K562 (cell line): ENCODE data around the gene SYNGR1. TPM values are rescaled to one million over a fixed set of nuclear protein-coding genes. Genes with fewer than 3 reads are reported as not detected.
A peak's percentile ranks its signal among the peaks of the same experiment; 100 is the strongest.

Experiments
- ATAC-seq: fragments of 200-7000 bp; cut with Tn5 transposase; 3 replicates; pipeline ENCODE4 v1.9.1; 2020; ENCODE audit warnings: moderate library complexity
- BruUV-seq: library from RNA; stranded (reverse); fragments of 400-500 nt; replicated peaks from 2 replicates; lab custom pipeline; 2021; lab: Mats Ljungman, UMichigan
- CTCF ChIA-PET: fragments of 300-600 bp; formaldehyde crosslinking; extraction: SDS; loops from one replicate; lab custom pipeline; 2021; ENCODE audit warnings: low intra/inter-chr PET ratio; lab: Yijun Ruan, JAX
- POLR2A ChIA-PET: fragments of 300-600, 350-650 bp; sonication (Branson Sonifier 250); formaldehyde crosslinking; extraction: SDS; loops from one replicate; lab custom pipeline; 2021; ENCODE audit warnings: antibody characterized with exemption, inconsistent platforms; lab: Yijun Ruan, JAX
- DNase-seq, 4 experiments: peaks; one replicate each; pipeline versions ENCODE4 v3.0.0 to v3.0.0-alpha.2; 2011 to 2018; ENCODE audit warnings: low spot score in 3 of 4, mixed read lengths in 3 of 4; ENCODE audit errors: extremely low read depth in 1 of 4
- FAIRE-seq: peaks from 2 replicates; lab custom pipeline; 2011; peaks lifted over from hg19 to GRCh38; lab: Jason Lieb, UNC
- H2AFZ ChIP-seq: 2 replicates; pipeline ENCODE4 v1.6.0; 2011; ENCODE audit warnings: low read depth, low read length, control low read depth, inconsistent platforms
- H3K27ac ChIP-seq: fragments of 200-600 bp; 3 replicates; pipeline ENCODE4 v1.8.0; 2011; ENCODE audit warnings: low read depth, mild to moderate bottlenecking, control low read depth, inconsistent platforms, low read length, moderate library complexity, mixed read lengths; ENCODE audit errors: extremely low read depth
- H3K27me3 ChIP-seq, 2 experiments: fragments of 300-600 bp in 1 of 2; 2 replicates in 1 of 2; 3 replicates in 1 of 2; pipeline versions ENCODE4 v1.6.0 to v1.8.0; 2011; ENCODE audit warnings: inconsistent platforms in 2 of 2, low read length in 2 of 2, mild to moderate bottlenecking in 1 of 2, mixed read lengths in 1 of 2, moderate library complexity in 1 of 2; ENCODE audit not compliant: control insufficient read depth in 2 of 2, insufficient read depth in 2 of 2
- H3K36me3 ChIP-seq: fragments of 300-600 bp; 3 replicates; pipeline ENCODE4 v1.8.0; 2011; ENCODE audit warnings: mild to moderate bottlenecking, low read length, inconsistent platforms; ENCODE audit not compliant: control insufficient read depth, insufficient read depth
- H3K4me1 ChIP-seq, 2 experiments: fragments of 200-600 bp in 1 of 2; replicated peaks in 1 of 2; 2 replicates in 1 of 2; 3 replicates in 1 of 2; pipeline versions ENCODE4 v1.5.1 to v1.8.0; 2011; ENCODE audit warnings: inconsistent platforms in 2 of 2, low read length in 2 of 2, mild to moderate bottlenecking in 1 of 2, mixed read lengths in 1 of 2, moderate library complexity in 1 of 2; ENCODE audit not compliant: control insufficient read depth in 2 of 2, insufficient read depth in 2 of 2
- H3K4me2 ChIP-seq: 2 replicates; pipeline ENCODE4 v1.6.1; 2011; ENCODE audit warnings: low read length, control low read depth, inconsistent platforms, mixed read lengths; ENCODE audit not compliant: insufficient read depth
- H3K4me3 ChIP-seq: fragments of 200-600 bp; sonication (generic), shearing (Covaris generic); 2 replicates; pipeline ENCODE4 v1.5.1; 2016; ENCODE audit warnings: control low read depth, inconsistent platforms
- H3K79me2 ChIP-seq: fragments of 200-600 bp; 3 replicates; pipeline ENCODE4 v1.8.0; 2011; ENCODE audit warnings: low read length, inconsistent platforms; ENCODE audit not compliant: control insufficient read depth, insufficient read depth
- H3K9ac ChIP-seq, 2 experiments: 2 replicates each; pipeline versions ENCODE4 v1.6.0 to v1.6.1; 2011; ENCODE audit warnings: low read depth in 2 of 2, low read length in 2 of 2, control low read depth in 1 of 2, inconsistent platforms in 1 of 2, mild to moderate bottlenecking in 1 of 2, mixed read lengths in 1 of 2; ENCODE audit not compliant: insufficient read depth in 1 of 2
- H3K9me1 ChIP-seq: one replicate; pipeline ENCODE4 v1.6.0; 2011; ENCODE audit warnings: inconsistent platforms, mild to moderate bottlenecking, low read length, moderate library complexity; ENCODE audit not compliant: control insufficient read depth, insufficient read depth
- H3K9me3 ChIP-seq: replicated peaks from 2 replicates; pipeline ENCODE4 v1.5.1; 2011; ENCODE audit warnings: low read depth, low read length, inconsistent platforms; ENCODE audit not compliant: control insufficient read depth, insufficient read depth
- H4K20me1 ChIP-seq: replicated peaks from 2 replicates; pipeline ENCODE4 v1.6.1; 2011; ENCODE audit warnings: low read length, inconsistent platforms, mixed read lengths; ENCODE audit not compliant: control insufficient read depth, insufficient read depth
- CXXC5 ChIP-seq: fragments of 250-450 bp; sonication (Bioruptor Pico); IDR thresholded peaks from 2 replicates; pipeline ENCODE4 v1.8.0; 2022; ENCODE audit warnings: inconsistent platforms, mild to moderate bottlenecking, moderate library complexity
- HLTF ChIP-seq: fragments of 450-650 bp; IDR thresholded peaks from 2 replicates; pipeline ENCODE4 v1.6.1; 2016
- NR2F6 ChIP-seq: fragments of 450-650 bp; formaldehyde crosslinking; IDR thresholded peaks from 2 replicates; pipeline ENCODE4 v1.4.0; 2020; ENCODE audit warnings: mild to moderate bottlenecking
- PPARD ChIP-seq: fragments of 250-450 bp; sonication (Bioruptor Pico); IDR thresholded peaks from 2 replicates; pipeline ENCODE4 v1.8.0; 2022; ENCODE audit warnings: inconsistent platforms, mild to moderate bottlenecking, moderate library complexity
- RAD51 ChIP-seq: fragments of 450-650 bp; IDR thresholded peaks from 2 replicates; pipeline ENCODE4 v1.7.1; 2016; ENCODE audit warnings: low read depth, mild to moderate bottlenecking, borderline replicate concordance
- RBM25 ChIP-seq: fragments of 200-400 bp; formaldehyde crosslinking; IDR thresholded peaks from 2 replicates; pipeline ENCODE4 v1.6.1; 2018; ENCODE audit warnings: low read length, low read depth, moderate library complexity; ENCODE audit not compliant: severe bottlenecking
- SMAD1 ChIP-seq: fragments of 150-350 bp; IDR thresholded peaks from 2 replicates; pipeline ENCODE4 v1.6.1; 2014; ENCODE audit warnings: low read length, low read depth; ENCODE audit not compliant: partially characterized antibody
- ZBTB9 ChIP-seq: fragments of 450-650 bp; formaldehyde crosslinking; IDR thresholded peaks from 2 replicates; pipeline ENCODE4 v1.4.0; 2020; ENCODE audit warnings: mild to moderate bottlenecking, moderate library complexity
- WGBS: fragments of 100-300 bp; shearing (Covaris generic); methylation state at CpG from one replicate; pipeline ENCODE4 v1.1.6; 2016; ENCODE audit warnings: low coverage, mixed read lengths; ENCODE audit not compliant: insufficient coverage; ENCODE audit errors: missing lambda C conversion rate; 5-methylcytosine and 5-hydroxymethylcytosine counted together
- in situ Hi-C: fragments of 300-500 bp; cut with MboI; formaldehyde crosslinking; loops from 4 replicates; pipeline ENCODE4 v1.15.0; 2018; ENCODE audit warnings: inconsistent platforms, mixed read lengths
- intact Hi-C: fragments of 100-400 bp; cut with micrococcal nuclease; formaldehyde crosslinking; loops from 2 replicates; pipeline ENCODE4 v1.14.2; 2022
- polyA plus RNA-seq, 8 experiments: library from polyadenylated mRNA; depleted of rRNA in 4 of 8; stranded (reverse) in 5 of 8; unstranded in 3 of 8; fragments of >200 nt; fragmentation: Nextera tagmentation in 2 of 8; fragmentation: Illumina TruSeq in 1 of 8; extraction: Ambion mirVana in 2 of 8; extraction: Trizol in 1 of 8; gene quantifications; 2 replicates each; pipeline versions ENCODE4 v1.2.1 to v1.2.3, GENCODE V29; 2011 to 2014; ENCODE audit warnings: inconsistent platforms in 1 of 8, missing spikeins in 1 of 8
- total RNA-seq, 7 experiments: library from RNA; depleted of rRNA in 6 of 7; stranded (reverse); fragments of >200 nt in 6 of 7; fragmentation: Illumina TruSeq in 2 of 7; extraction: Trizol in 2 of 7; gene quantifications; 2 replicates each; pipeline versions ENCODE4 v1.2.1 to v1.2.3, GENCODE V29; 2011 to 2021; ENCODE audit warnings: low replicate concordance in 1 of 7
- TF ChIP-seq, protein P1 (sequence below): sonication (generic); formaldehyde crosslinking; IDR thresholded peaks from 2 replicates; pipeline ENCODE4 v1.5.0; 2020; ENCODE audit warnings: missing genetic modification reagents
- TF ChIP-seq, protein P2 (sequence below): fragments of 250-450 bp; sonication (Bioruptor Pico); IDR thresholded peaks from 2 replicates; pipeline ENCODE4 v1.8.0; 2022; ENCODE audit warnings: inconsistent platforms
- TF ChIP-seq, protein P3 (sequence below): sonication (generic); formaldehyde crosslinking; IDR thresholded peaks from 2 replicates; pipeline ENCODE4 v1.9.0; 2022; ENCODE audit warnings: mild to moderate bottlenecking, missing genetic modification reagents

The SYNGR1 gene
- total and polyA plus RNA-seq, 9 of the 15 experiments (the other 6 are each of a cell fraction or from before 2014, with no cell fraction given): 1.8 to 15.9 (median 5.5) TPM

DNA sequence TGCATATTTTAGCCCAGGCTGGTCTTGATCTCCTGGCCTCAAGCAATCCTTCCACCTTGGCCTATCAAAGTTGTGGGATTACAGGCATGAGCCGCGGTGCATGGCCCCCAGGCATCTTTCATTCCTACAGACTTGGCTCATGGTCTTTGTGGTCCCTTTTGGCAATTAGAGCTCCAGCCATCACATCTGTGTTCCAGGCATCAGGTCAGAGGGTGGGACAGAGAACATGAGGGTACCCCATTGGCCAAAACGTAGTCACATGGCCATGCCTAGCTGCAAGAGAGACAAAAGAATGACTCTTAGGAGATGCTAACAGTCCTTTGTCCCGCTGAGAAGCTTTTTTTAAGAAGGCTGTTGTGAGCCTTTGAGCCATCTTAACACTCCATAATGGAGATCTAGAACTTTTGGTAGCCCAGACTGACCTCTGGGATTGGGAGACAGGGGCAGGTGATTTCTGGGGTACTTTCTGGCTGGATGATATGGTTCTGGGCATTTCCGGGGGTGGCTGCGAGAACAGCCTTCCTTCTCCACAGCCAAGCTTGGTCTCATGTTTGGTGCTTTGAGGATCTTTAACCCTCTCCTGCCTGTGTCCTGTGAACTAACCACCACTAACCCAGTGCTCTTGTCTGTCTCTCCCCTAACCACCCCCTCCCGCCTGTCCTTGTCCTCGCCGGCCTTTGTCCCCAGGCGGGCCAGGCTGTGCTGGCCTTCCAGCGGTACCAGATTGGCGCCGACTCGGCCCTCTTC is 31.4 kb downstream of the SYNGR1 start:
- peak; percentile 59 for ATAC-seq
- Histone ChIP-seq H4K20me1 (no peaks in the 10 kb centered on the region), H3K36me3 (no peaks in the 10 kb centered on the region), H3K9ac (no peak overlapping the region), H3K9me3 (no peaks in the 10 kb centered on the region), H3K4me1 (peaks cover 0 to 30% of the 10 kb centered on the region in 2 experiments; a peak in 3 of 5 replicates), H2AFZ (no peak overlapping the region), H3K9me1 (no peaks in the 10 kb centered on the region), H3K27ac (no peak overlapping the region), H3K4me2 (no peak overlapping the region), H3K79me2 (no peaks in the 10 kb centered on the region), H3K27me3 (no peaks in the 10 kb centered on the region)
- no TSS peak for BruUV-seq
- CTCF ChIA-PET: no interaction called here
- DNase-seq: no peak
- POLR2A ChIA-PET: interaction anchor here (0.7 to 1.4 kb wide), 2 partner anchors 62 to 226 kb away, joined by 3 to 10 read pairs; partner anchors contain the start of gene RPL3
- no peak for FAIRE-seq
- TF ChIP-seq ZBTB9 (CRISPR knock-in tag): no peak
- TF ChIP-seq, protein P1, sequence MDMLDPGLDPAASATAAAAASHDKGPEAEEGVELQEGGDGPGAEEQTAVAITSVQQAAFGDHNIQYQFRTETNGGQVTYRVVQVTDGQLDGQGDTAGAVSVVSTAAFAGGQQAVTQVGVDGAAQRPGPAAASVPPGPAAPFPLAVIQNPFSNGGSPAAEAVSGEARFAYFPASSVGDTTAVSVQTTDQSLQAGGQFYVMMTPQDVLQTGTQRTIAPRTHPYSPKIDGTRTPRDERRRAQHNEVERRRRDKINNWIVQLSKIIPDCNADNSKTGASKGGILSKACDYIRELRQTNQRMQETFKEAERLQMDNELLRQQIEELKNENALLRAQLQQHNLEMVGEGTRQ: peak; percentile 66
- TF ChIP-seq SMAD1: no peak
- no peak for TF ChIP-seq CXXC5 (CRISPR knock-in tag)
- TF ChIP-seq, protein P2, sequence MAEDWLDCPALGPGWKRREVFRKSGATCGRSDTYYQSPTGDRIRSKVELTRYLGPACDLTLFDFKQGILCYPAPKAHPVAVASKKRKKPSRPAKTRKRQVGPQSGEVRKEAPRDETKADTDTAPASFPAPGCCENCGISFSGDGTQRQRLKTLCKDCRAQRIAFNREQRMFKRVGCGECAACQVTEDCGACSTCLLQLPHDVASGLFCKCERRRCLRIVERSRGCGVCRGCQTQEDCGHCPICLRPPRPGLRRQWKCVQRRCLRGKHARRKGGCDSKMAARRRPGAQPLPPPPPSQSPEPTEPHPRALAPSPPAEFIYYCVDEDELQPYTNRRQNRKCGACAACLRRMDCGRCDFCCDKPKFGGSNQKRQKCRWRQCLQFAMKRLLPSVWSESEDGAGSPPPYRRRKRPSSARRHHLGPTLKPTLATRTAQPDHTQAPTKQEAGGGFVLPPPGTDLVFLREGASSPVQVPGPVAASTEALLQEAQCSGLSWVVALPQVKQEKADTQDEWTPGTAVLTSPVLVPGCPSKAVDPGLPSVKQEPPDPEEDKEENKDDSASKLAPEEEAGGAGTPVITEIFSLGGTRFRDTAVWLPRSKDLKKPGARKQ (CRISPR knock-in tag): no peak
- TF ChIP-seq, protein P3, sequence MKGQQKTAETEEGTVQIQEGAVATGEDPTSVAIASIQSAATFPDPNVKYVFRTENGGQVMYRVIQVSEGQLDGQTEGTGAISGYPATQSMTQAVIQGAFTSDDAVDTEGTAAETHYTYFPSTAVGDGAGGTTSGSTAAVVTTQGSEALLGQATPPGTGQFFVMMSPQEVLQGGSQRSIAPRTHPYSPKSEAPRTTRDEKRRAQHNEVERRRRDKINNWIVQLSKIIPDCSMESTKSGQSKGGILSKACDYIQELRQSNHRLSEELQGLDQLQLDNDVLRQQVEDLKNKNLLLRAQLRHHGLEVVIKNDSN (CRISPR knock-in tag): peak; percentile 77
- peak; percentile 58; the same call in 1 of the 2 replicates for TF ChIP-seq RAD51
- 0 out of 2 replicates have a peak, but pooled peaks have one; percentile 51 for TF ChIP-seq HLTF
- peak; percentile 29 for TF ChIP-seq RBM25
- TF ChIP-seq PPARD (CRISPR knock-in tag): no peak
- TF ChIP-seq NR2F6 (CRISPR knock-in tag): no peak
- TF ChIP-seq, all 486 proteins: peak for 5
- no peak overlapping the region for H3K4me3 ChIP-seq
- intact Hi-C loops: no loop called here
- in situ Hi-C loops: no loop called here
- 65% methylated on average over 9 of the region's 14 CpGs for WGBS
